ENCODE measurements around the gene ELK4.
"Not testable (repeated sequence)": the region's sequence is repeated elsewhere in the genome, so short reads cannot be mapped to it uniquely, and the experiment has no call there.

Gene ELK4

GRCh38 chr1:205664399-205665017 lies 32.7 kb upstream of the ELK4 start:
- no peak for FAIRE-seq

DNA sequence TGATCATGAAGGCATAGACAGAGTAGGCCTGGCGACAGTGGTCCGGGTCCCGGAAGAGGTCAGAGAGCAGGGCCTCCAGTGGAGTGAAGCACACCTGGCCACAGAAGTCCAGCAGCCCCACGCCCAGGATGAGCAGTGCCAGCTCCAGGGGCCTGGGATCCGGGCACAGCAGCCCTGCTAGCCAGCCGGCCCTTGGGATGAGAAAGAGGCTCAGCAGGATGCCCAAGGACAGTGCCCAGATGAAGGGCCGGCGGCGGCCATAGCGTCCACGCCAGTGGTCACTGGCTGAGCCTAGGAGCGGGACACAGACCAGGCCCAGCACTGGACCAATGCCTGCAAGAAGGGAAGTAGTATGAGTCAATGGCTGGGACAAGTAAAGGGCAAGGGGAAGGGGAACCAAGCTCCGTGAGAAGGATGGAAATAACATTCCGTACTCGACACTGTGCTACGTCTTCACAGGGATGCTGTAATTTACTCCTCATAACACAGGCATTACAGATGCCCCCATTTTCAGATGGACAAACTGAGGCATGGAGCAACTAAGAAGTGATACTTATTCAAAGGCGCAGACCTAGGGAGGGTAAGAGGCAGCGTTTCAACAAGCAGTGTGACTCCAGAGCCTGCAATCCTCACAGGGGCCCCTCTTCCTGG lies 31.6 kb upstream of the ELK4 start:
- no peak for FAIRE-seq

- no peak for FAIRE-seq
Observed at GRCh38 chr1:205662791-205663190, 31.0 kb upstream of the ELK4 start.

- no peak for FAIRE-seq
Observed at GRCh38 chr1:205662135-205662738, 30.4 kb upstream of the ELK4 start.

DNA sequence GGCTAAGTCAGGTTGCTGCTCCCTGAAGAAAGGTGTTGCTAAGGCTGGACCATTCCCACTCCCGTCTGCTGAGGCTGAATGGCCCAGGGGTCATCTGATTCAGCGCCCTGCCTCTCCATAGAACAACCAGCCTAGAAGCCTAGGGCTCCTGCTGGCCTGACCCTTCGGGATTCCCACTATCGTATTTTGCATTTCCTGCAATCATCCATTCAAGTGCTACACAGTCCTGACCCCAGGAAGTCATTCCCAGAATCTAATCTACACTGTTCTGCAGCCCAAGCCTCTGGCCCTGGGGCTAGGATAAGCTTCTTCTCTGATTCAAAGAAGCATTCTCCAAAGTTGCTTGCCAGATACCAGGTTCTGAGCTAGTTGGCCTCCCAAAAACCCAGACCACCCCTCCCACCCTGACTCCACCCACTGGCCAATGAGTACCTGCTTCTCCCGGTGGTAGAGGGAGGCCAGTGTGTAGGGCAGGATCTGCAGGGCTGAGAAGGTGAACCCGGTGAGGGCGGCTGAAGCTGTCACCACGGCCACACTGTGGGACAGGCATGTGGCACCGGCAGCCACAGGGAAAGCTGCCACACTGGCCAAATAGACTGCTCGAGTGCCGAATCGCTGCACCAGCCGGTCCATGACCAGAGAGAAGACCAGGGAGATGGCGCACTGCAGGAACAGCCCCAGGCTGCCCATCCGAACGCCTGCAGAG lies 29.8 kb upstream of the ELK4 start:
- FAIRE-seq: no peak

- FAIRE-seq: no peak
Observed at GRCh38 chr1:205660361-205660760, 28.6 kb upstream of the ELK4 start.

DNA sequence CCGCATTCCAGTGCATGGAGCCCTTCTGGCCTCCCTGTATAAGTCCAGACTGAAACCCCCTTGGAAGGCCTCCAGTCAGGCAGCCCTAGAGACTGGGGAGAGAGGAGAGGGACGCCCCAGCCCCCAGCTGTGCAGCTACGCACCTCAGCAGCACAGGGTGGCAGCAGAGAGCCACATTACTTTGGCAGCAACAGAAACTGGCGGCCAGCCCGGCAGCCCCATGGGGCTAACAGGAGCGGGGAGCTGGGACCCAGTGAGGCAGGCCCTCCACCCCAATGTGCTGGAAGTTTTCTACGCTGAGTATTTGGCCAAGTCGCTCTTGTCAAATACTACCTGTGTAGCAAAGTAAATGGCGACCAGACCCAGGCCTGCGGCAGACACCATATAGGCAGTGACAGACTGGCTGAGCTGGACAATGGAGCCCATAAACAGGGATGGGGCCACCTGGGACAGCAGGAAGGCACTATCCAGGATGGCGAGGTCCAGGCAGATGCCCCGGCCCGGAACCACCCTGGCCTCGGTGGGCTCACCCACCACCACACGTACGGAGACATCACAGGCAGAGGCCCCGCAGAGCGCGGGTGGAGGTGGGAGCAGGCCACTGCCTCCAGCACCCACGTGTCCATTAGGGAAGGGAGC lies 27.3 kb upstream of the ELK4 start:
- no peak for FAIRE-seq

- no peak for FAIRE-seq
Observed at GRCh38 chr1:205656236-205656635, 24.4 kb upstream of the ELK4 start.

GRCh38 chr1:205652984-205653383 lies 21.2 kb upstream of the ELK4 start:
- no peak for FAIRE-seq

- FAIRE-seq: no peak
Observed at GRCh38 chr1:205650241-205650640, 18.4 kb upstream of the ELK4 start.

GRCh38 chr1:205645519-205645918 lies 13.7 kb upstream of the ELK4 start:
- no peak for FAIRE-seq

DNA sequence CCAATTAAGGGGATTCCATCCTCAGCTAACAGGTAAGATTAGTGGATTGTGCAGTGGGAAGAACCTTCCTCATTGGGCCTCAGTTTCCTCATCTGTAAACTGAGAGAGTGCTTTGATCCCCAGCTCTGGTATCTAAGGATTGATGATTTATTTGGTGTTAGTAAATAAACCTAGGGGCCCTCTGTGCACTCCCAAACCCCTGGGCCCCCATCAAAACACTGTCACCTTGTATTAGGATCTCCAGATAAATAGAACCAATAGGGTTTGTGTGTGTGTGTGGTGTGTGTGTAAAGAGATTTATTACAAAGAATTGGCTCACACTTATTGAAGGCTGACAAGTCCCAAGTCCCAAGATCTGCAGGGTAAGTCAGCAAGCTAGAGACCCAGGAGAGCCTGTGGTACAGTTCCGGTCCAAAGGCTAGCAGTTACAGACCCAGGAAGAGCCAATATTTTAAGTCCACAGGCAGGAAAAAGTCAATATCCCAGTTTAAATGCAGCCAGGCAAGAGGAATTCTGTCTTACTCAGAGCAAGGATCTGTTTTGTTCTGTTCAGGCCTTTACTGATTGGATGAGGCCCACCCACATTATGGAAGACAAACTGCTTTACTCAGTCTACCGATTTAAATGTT lies 11.0 kb upstream of the ELK4 start:
- no peak for FAIRE-seq

DNA sequence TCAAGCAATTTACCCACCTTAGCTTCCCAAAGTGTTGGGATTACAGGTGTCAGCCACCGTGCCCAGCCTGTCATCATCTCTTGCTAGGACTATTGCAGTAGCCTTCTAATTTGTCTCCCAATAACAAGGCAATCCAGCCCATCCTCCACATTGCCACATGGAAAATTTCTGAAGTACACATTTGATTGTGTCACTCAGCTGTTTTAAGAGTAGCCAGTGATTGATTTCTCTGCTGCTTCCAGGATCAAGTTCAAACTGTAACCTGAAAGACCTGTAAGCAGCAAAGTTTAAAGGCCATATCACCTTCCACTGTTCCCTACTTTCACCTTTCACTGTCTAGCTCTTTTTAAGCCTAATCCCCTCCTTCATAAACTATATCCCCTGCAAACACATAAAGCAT lies 7.8 kb upstream of the ELK4 start:
- no peak for FAIRE-seq

GRCh38 chr1:205637854-205638468 lies 6.2 kb upstream of the ELK4 start:
- no peak for FAIRE-seq

GRCh38 chr1:205636732-205637131 lies 4.9 kb upstream of the ELK4 start:
- FAIRE-seq: no peak

- FAIRE-seq: not testable (repeated sequence)
Observed at GRCh38 chr1:205636138-205636530, 4.3 kb upstream of the ELK4 start.

DNA sequence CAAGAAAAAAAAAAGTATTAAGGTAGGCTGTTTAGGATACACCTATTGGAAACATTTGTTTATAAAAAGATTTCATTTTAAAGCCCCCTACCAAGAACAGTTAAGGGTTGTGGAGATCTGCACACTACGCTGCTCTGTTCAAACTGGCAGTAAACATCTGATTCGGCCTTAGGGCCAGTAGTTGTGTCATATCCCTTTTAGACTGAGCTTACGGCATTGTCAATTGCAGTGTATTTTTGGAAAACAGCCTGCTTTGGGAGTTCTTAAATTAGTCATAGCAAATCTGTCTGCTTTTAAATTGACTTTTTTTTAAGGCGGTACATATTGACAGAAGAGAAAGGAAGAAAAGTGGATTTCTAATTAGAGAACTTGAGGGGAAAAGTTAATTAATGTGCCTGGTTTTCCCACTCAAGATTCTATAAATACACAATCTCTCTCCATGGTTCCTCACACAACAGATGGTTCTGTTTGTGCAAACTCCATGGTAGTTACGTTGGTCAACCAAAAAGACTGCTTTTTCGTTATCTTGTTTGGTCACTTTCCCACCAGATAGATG lies 1.7 kb upstream of the ELK4 start:
- FAIRE-seq: no peak

- FAIRE-seq: no peak
Observed at GRCh38 chr1:205632669-205633169, 908 bp upstream of the ELK4 start.

- FAIRE-seq: no peak
Observed at GRCh38 chr1:205631010-205631767, 622 bp downstream of the ELK4 start.

DNA sequence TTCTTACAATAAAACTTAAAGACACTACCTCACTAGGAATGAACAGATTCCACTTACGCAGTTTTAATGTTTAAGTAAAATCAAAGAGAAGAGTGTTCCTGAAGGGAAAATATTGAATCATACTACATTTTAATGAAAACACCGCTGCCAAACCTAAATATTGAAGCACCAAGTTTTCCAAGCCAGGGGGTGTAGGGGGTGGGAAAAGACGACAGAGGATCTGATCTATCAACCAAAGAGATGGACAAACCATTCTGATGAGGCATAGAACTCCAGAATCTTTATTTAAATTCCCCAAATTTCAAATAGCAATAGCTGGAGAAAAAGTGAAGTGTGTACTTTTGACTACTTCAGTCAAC lies 1.2 kb downstream of the ELK4 start:
- no peak for FAIRE-seq

DNA sequence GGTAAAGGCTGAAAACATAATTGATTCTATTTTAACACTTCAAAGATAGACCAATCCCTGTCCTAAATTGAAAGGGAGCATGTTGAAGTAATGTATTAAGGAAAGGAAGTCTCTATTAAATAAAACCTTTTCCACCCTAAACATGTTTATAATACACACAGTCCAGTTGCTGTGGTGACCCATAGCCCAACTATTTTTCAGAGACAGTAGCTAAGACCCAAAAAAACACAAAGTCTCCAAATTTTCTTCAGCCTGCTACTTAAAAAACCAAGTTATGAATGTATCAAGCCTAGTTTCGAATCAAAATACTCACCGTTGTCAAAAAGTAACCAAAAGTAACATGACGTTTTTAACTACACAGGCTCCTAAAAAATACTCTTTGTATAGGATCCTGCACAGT lies 1.6 kb downstream of the ELK4 start:
- no peak for FAIRE-seq
